ENCODE results near the gene SEMA6B.

The SEMA6B gene

DNA sequence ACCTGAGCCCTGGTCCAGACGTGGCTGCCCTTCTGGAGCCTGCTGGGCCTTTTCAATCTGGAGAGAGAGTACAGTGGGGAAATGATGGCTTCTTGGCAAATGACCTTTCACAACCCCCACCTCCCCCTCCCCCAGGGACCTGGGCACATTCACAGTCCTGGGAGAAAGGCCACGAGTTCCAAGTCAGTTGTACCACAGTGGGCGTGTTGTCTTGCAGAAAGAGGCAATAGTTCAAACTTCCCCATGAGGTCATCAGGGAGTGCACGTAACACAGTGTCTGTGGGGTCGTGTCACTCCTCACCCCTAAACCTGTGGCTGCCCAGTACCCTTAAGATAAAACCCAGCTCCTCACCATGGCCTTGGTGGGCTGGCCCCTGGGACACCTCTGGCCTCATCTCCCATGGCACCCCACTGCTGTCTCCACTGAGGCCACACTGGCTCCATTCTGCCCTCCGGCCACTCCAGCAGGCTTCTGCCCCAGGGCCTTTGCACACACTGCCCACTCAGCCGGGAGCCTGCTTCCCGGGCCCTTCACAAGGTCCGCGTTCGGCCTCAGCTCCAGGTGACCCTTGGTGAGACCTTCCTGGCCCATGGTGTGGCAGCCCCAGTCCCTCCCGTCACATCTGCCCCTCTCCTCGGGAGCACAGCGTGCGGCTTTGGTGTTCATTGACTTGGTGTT is 54.5 kb downstream of the SEMA6B start:
- DNase-seq, result no peak

DNA sequence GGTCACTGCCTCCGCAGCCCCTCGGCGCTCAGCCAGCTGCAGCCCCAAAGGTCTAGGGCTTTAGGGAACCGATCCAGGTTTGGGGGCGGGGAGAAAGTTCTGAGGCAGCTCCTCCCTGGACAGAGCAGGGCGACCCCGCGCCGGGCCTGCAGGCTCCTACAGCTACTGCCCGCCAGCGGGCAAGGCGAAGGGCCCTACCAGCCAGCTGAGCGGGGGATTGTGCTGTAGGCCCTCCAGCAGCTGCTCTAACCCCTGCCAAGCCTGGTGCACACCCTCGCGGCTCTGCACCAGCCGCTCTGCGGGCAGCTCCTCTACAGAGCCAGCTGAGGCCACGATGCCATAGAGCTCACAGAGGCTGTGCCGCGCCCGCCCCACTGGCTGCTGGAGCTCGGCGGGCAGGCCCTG is 55.2 kb downstream of the SEMA6B start:
- DNase-seq, result no peak

DNA sequence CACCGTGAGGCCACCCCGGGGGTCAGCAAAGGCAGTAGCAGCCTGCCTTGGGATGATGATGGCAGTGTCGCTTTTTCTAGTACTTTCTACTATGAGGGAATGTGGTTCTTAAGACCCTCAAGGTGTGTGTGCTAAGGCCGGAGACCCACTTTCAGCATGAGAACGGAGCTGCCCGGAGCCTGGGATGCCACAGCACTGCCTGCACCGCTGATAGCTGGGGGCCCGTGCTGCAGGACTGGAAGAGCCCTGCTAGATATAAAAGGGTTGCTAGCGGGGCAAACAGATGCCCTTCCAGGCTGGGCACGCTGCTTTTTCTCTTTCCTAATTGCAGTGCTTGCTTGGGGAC is 55.7 kb downstream of the SEMA6B start:
- DNase-seq, result no peak

DNA sequence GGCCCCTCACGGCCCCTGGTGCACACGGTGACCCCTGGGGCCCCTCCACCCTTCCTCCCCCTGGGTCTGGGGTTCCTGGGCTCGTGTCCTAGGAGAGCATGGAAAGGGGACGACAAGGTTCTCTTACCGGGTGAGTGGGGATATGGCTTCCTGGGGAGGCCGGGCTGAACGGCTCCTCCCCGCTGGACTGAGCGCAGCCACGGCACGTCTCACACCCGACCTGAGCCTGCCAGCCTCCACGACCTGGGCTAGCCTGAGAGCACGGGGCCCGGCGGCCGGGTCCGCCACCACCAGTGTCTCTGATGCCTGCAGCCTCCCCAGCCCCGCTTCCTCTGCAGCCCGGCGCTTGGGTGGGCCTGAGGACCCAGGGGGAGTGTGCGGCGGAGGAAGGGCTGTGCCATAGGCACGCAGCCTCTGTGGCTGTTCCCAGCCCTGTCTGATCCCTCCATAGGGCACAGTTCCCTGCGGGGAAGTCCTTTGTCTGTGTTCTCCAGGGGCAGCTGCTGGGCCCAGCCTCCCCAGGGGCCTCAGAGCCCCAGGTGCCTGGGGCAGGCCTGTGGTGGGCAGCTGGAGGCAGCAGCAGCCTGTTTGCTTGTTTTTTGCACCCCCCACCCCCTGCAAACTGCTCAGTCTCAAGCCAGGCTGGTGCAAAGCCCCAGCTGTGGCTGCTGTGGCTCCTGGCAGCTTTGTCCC is 56.2 kb downstream of the SEMA6B start:
- DNase-seq, result no peak

GRCh38 chr19:4502282-4503131 is 57.0 kb downstream of the SEMA6B start:
- DNase-seq, result no peak

GRCh38 chr19:4501691-4502090 is 57.8 kb downstream of the SEMA6B start:
- no peak for DNase-seq

DNA sequence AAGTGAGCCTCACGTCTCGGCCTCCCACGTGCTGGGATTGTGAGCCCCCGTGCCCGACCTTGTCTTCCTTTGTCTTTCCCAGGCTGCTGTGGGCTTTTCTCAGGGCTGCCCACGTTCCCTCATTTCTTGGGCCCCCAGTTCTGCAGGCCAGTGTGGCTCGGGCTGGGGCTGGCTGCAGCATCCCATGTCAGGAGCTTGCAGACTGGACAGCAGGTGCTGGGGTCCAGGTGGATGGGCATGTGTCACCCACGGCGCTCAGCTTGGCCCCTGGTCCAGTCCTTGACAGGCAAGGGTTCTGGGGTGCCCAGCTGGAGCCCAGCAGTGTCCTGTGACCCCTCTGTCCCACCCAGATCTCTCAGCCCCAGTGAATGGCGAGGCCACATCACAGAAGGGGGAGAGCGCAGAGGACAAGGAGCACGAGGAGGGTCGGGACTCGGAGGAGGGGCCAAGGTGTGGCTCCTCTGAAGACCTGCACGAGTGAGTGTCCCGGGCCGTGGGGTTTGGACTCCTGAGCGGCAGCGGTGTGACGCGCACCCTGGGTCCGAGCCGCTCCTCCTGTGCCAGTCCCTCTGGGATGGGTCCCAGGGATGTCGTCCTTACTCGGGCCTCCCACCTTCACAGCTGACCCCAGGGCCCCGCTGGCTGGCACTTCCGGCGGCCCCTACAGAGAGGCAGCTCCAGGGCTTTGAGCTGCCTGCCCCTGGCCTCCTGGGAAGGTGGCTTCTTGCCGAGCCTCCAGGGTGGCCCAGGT is 58.5 kb downstream of the SEMA6B start:
- no peak for DNase-seq

DNA sequence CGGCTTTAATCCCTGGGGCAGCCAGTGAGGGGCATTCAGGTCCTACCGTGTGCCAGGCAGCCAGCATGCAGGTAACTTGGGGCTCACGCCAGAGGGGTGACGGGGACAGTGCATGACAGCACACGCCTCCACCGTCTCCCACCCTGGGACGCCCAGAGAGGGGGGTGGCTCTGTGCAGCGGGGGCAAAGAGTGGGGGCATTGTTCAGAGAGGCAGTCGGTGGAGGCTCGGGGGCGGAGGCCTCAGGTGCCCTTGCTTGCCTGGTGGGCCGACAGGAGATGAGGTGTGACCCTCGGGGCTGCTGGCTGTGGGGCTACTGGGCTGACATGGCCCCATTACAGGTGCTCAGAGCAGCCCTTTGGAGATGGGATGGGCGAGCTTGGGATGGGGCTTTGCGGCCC is 59.6 kb downstream of the SEMA6B start:
- DNase-seq, result no peak

GRCh38 chr19:4499318-4499717 is 60.2 kb downstream of the SEMA6B start:
- no peak for DNase-seq

GRCh38 chr19:4498694-4499093 is 60.8 kb downstream of the SEMA6B start:
- no peak for DNase-seq

GRCh38 chr19:4497770-4498389 is 61.6 kb downstream of the SEMA6B start:
- no peak for DNase-seq

- no peak for DNase-seq
Measured at GRCh38 chr19:4496304-4496703, 63.2 kb downstream of the SEMA6B start.

DNA sequence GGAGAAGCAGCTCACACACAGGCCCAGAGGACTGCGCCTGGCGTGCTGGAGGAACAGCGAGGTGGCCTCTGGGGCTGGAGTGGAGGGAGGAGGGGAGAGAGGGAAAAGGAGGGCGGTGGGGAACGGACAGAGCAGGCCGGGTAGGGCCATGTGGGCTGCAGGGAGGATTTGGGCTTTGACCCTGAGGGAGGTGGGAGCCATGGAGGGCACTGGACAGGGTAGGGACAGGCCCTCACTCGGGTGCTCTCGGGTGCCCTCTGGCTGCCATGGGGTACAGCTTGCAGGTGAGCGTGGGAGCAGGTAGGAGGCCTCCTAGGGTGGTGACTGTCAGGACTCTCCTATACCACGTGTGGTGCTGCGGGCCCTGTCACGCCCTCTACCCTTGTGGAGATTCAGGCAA is 64.0 kb downstream of the SEMA6B start:
- no peak for DNase-seq

GRCh38 chr19:4494691-4495064 is 64.8 kb downstream of the SEMA6B start:
- DNase-seq, result no peak

DNA sequence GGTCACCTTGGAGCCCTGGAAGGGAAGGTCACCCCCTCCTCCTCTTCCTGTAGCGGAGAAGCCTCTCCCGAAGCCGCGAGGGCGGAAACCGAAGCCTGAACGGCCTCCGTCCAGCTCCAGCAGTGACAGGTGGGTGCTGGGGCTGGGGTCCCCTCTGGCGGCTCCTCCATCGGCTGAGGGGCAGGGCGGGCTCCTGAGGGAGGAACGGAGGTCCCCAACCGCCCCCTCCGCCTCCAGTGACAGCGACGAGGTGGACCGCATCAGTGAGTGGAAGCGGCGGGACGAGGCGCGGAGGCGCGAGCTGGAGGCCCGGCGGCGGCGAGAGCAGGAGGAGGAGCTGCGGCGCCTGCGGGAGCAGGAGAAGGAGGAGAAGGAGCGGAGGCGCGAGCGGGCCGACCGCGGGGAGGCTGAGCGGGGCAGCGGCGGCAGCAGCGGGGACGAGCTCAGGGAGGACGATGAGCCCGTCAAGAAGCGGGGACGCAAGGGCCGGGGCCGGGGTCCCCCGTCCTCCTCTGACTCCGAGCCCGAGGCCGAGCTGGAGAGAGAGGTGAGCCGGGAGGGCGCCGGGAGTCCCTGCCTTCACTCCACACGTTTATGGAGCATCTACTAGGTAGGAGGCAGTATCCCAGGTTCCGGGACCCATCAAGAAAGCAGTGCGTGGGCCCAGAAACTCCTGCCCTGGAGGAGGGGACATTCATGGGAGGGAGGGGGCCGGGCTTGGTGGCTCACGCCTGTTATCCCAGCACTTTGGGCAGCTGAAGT is 65.4 kb downstream of the SEMA6B start:
- no peak for DNase-seq

DNA sequence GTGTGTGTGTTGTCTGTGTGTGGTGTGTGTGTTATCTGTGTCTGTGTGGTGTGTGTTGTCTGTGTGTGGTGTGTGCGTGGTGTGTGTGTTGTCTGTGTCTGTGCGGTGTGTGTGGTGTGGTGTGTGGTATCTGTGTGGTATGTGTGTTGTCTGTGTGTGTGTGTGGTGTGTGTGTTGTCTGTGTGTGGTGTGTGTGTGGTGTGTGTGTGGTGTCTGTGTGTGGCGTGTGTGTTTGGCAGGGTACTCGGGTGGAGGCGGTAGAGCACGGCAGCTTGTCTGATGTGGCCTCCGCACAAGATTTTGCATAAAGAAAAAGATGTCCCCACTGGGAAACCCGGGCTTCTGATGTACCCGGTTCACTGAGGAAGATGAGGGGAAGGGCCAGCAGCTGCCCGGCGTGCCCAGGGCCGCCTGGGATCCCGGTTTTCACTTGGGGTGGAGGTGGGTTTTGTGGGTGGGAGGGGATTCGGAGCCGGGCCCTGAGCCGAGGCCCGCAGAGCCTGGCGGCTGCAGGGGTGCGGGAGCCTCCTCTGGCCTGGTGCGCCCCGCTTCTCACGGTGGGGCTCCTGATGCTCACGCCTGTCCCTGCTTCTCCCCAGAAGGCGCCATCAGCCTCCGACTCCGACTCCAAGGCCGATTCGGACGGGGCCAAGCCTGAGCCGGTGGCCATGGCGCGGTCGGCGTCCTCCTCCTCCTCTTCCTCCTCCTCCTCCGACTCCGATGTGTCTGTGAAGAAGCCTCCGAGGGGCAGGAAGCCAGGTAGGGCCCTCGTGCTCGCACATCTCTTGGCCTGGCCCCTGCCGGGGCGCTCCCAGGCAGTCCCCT is 66.2 kb downstream of the SEMA6B start:
- no peak for DNase-seq

Data from stimulated activated CD8-positive, alpha-beta memory T cell treated with anti-CD3 and anti-CD28 coated beads, Interleukin-4, amount 100 ng/mL, for 48 hours (primary cell).